SK-N-SH (cell line): ENCODE results near the gene TEAD1. TPM values are rescaled to one million over a fixed set of nuclear protein-coding genes. Genes with fewer than 3 reads are reported as not detected.

ENCODE experiments used
- CTCF ChIA-PET: fragments of 300-600, 350-600 bp; formaldehyde crosslinking; extraction: SDS; loops from one replicate; lab custom pipeline; 2021; lab: Yijun Ruan, JAX
- POLR2A ChIA-PET: fragments of 350-600 bp; sonication (Branson Sonifier 250); formaldehyde crosslinking; extraction: SDS; loops from one replicate; lab custom pipeline; 2020; ENCODE audit warnings: antibody characterized with exemption, inconsistent platforms; lab: Yijun Ruan, JAX
- DNase-seq: peaks from one replicate; pipeline ENCODE4 v3.0.0; 2012
- H2AFZ ChIP-seq: fragments of 200-600 bp; sonication (generic); 2 replicates; pipeline ENCODE4 v1.8.1; 2016; ENCODE audit warnings: antibody characterized with exemption, mild to moderate bottlenecking, low read depth
- H3F3A ChIP-seq: fragments of 200-600 bp; sonication (generic); replicated peaks from 2 replicates; pipeline ENCODE3; 2016; ENCODE audit warnings: antibody characterized with exemption, mild to moderate bottlenecking; ENCODE audit not compliant: insufficient read depth
- H3K27ac ChIP-seq, 2 experiments: fragments of 200-500 bp in 1 of 2; fragments of 200-600 bp in 1 of 2; sonication (Bioruptor generic) in 1 of 2; sonication (generic), shearing (Covaris generic) in 1 of 2; 2 replicates each; pipeline versions ENCODE4 v1.5.1 to v1.6.1; 2014 to 2016; ENCODE audit warnings: low read depth in 2 of 2, inconsistent platforms in 1 of 2, low read length in 1 of 2, mild to moderate bottlenecking in 1 of 2, mixed read lengths in 1 of 2
- H3K27me3 ChIP-seq: fragments of 200-600 bp; sonication (generic), shearing (Covaris generic); 2 replicates; pipeline ENCODE4 v1.6.1; 2016; ENCODE audit warnings: mixed run types; ENCODE audit not compliant: insufficient read depth
- H3K36me3 ChIP-seq, 2 experiments: fragments of 200-500 bp in 1 of 2; fragments of 200-600 bp in 1 of 2; sonication (Bioruptor generic) in 1 of 2; sonication (generic) in 1 of 2; replicated peaks in 1 of 2; 2 replicates each; pipeline versions ENCODE3 to v1.5.1; 2014 to 2016; ENCODE audit warnings: low read length in 1 of 2, mild to moderate bottlenecking in 1 of 2; ENCODE audit not compliant: insufficient read depth in 2 of 2, control insufficient read depth in 1 of 2
- H3K4me1 ChIP-seq, 2 experiments: fragments of 200-500 bp in 1 of 2; fragments of 200-600 bp in 1 of 2; sonication (Bioruptor generic) in 1 of 2; sonication (generic), shearing (Covaris generic) in 1 of 2; 2 replicates each; pipeline versions ENCODE4 v1.5.1 to v1.6.1; 2014 to 2016; ENCODE audit warnings: low read depth in 1 of 2, low read length in 1 of 2, mixed run types in 1 of 2; ENCODE audit not compliant: insufficient read depth in 2 of 2, control insufficient read depth in 1 of 2
- H3K4me2 ChIP-seq: fragments of 200-600 bp; sonication (generic), shearing (Covaris generic); 2 replicates; pipeline ENCODE4 v1.6.1; 2017; ENCODE audit warnings: mixed run types
- H3K4me3 ChIP-seq, 2 experiments: fragments of 200-500 bp in 1 of 2; fragments of 200-600 bp in 1 of 2; sonication (Bioruptor generic) in 1 of 2; sonication (generic), shearing (Covaris generic) in 1 of 2; 2 replicates each; pipeline versions ENCODE4 v1.5.1 to v1.8.1; 2014 to 2016; ENCODE audit warnings: low read depth in 2 of 2, inconsistent platforms in 1 of 2, low read length in 1 of 2, mild to moderate bottlenecking in 1 of 2, mixed read lengths in 1 of 2, moderate library complexity in 1 of 2
- H3K79me2 ChIP-seq: fragments of 200-600 bp; sonication (generic); 2 replicates; pipeline ENCODE4 v1.8.1; 2017; ENCODE audit warnings: mild to moderate bottlenecking; ENCODE audit not compliant: insufficient read depth
- H3K9ac ChIP-seq: fragments of 200-600 bp; sonication (generic); 2 replicates; pipeline ENCODE4 v1.6.1; 2017; ENCODE audit warnings: mixed run types
- H3K9me2 ChIP-seq: fragments of 200-600 bp; sonication (generic); 2 replicates; pipeline ENCODE4 v1.6.1; 2017; ENCODE audit warnings: mixed run types
- H3K9me3 ChIP-seq: fragments of 200-600 bp; sonication (generic); 2 replicates; pipeline ENCODE4 v1.6.1; 2017; ENCODE audit warnings: mixed run types, mild to moderate bottlenecking, moderate library complexity
- H4K20me1 ChIP-seq: fragments of 200-600 bp; sonication (generic); 2 replicates; pipeline ENCODE4 v1.6.1; 2017; ENCODE audit warnings: mild to moderate bottlenecking, mixed run types; ENCODE audit not compliant: insufficient read depth
- CHD2 ChIP-seq: fragments of 150-350 bp; IDR thresholded peaks from 2 replicates; pipeline ENCODE4 v1.6.1; 2018; ENCODE audit warnings: low read length; ENCODE audit not compliant: partially characterized antibody
- ELF1 ChIP-seq: IDR thresholded peaks from 2 replicates; pipeline ENCODE4 v1.4.0; 2012
- EP300 ChIP-seq, 2 experiments: IDR thresholded peaks; 2 replicates each; pipeline versions ENCODE4 v1.4.0 to v1.6.1; 2012; ENCODE audit warnings: borderline replicate concordance in 1 of 2, low read depth in 1 of 2, low read length in 1 of 2
- FOXJ3 ChIP-seq: sonication (generic); formaldehyde crosslinking; IDR thresholded peaks from 2 replicates; pipeline ENCODE4 v1.5.1; 2020; ENCODE audit warnings: mild to moderate bottlenecking, missing genetic modification reagents
- GABPA ChIP-seq: IDR thresholded peaks from 2 replicates; pipeline ENCODE4 v1.4.0; 2012; ENCODE audit warnings: low read depth, mild to moderate bottlenecking
- GATA2 ChIP-seq: sonication (generic); formaldehyde crosslinking; IDR thresholded peaks from 2 replicates; pipeline ENCODE4 v1.5.0; 2020; ENCODE audit warnings: mild to moderate bottlenecking, missing genetic modification reagents
- MXI1 ChIP-seq: IDR thresholded peaks from 2 replicates; pipeline ENCODE4 v1.6.1; 2012; ENCODE audit warnings: mild to moderate bottlenecking, low read depth, low read length, improper control_type of control experiment
- NFIC ChIP-seq: IDR thresholded peaks from 2 replicates; pipeline ENCODE4 v1.4.0; 2012; ENCODE audit warnings: borderline replicate concordance
- NRF1 ChIP-seq: IDR thresholded peaks from 2 replicates; pipeline ENCODE4 v1.6.1; 2012; ENCODE audit warnings: low read depth, mild to moderate bottlenecking, low read length
- POLR2AphosphoS5 ChIP-seq: IDR thresholded peaks from 2 replicates; pipeline ENCODE4 v1.6.1; 2012; ENCODE audit warnings: low read depth, low read length
- RCOR1 ChIP-seq: fragments of 150-350 bp; IDR thresholded peaks from 2 replicates; pipeline ENCODE4 v1.6.1; 2017; ENCODE audit warnings: antibody characterized with exemption, low read length
- RFX5 ChIP-seq: IDR thresholded peaks from 2 replicates; pipeline ENCODE4 v1.6.1; 2012; ENCODE audit warnings: mild to moderate bottlenecking, improper control_type of control experiment, low read length
- SIN3A ChIP-seq: IDR thresholded peaks from 2 replicates; pipeline ENCODE4 v1.6.1; 2012; ENCODE audit warnings: low read depth, mild to moderate bottlenecking, low read length, moderate library complexity, borderline replicate concordance
- SMC3 ChIP-seq: IDR thresholded peaks from 2 replicates; pipeline ENCODE4 v1.6.1; 2012; ENCODE audit warnings: low read depth, low read length, improper control_type of control experiment
- TCF12 ChIP-seq: IDR thresholded peaks from 2 replicates; pipeline ENCODE4 v1.4.0; 2012
- TEAD4 ChIP-seq: IDR thresholded peaks from 2 replicates; pipeline ENCODE4 v1.4.0; 2012; ENCODE audit warnings: mild to moderate bottlenecking, borderline replicate concordance; ENCODE audit not compliant: insufficient read depth
- YY1 ChIP-seq: IDR thresholded peaks from 2 replicates; pipeline ENCODE4 v1.4.0; 2012; ENCODE audit warnings: low read depth, mild to moderate bottlenecking
- WGBS: methylation state at CpG from one replicate; pipeline ENCODE4 v1.1.6; 2017; ENCODE audit warnings: low lambda C conversion rate; 5-methylcytosine and 5-hydroxymethylcytosine counted together
- polyA plus RNA-seq, 3 experiments: library from polyadenylated mRNA; depleted of rRNA; stranded (reverse); fragments of >200 nt; gene quantifications; 2 replicates each; pipeline ENCODE4 v1.2.3, GENCODE V29; 2012
- TF ChIP-seq, protein P1 (sequence below): IDR thresholded peaks from 2 replicates; pipeline ENCODE4 v1.6.1; 2012; ENCODE audit warnings: mild to moderate bottlenecking, low read depth, low read length, moderate library complexity
- TF ChIP-seq, protein P2 (sequence below): IDR thresholded peaks from 2 replicates; pipeline ENCODE4; 2012

TEAD1 gene
- polyA plus RNA-seq, 1 of the 3 experiments (the other 2 are of a cell fraction), result 31.2 TPM

DNA sequence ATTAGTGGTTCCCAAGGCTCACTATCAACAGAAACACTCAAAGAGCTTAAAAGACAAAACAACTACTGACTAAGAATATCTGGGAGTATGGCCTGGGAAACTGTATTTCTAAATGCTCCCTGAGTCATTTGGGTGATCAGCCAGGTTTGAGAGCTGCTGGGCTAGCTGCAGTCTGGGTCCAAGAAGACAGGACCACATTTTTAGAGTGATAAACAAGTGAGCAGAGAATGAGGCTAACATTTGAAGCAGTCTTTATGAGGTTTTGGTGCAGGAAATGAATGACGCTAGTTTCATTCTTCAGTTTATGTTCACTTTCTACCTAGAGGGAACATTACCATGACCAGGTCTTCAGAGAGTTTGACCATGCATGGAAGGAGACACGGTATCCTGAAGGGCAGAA, 97.7 kb downstream of the TEAD1 start:
- peak overlapping the region; percentile 62 to 90 for H3K27ac ChIP-seq
- no peak for DNase-seq
- ChIA-PET POLR2A (no interaction called here), CTCF (no interaction called here)
- H3K27me3 ChIP-seq, result no peaks in the 10 kb centered on the region
- no peaks in the 10 kb centered on the region for H3K9me2 ChIP-seq
- H3K4me1 ChIP-seq, result peaks cover 41 to 58% of the 10 kb centered on the region in 2 experiments
- H4K20me1 ChIP-seq, result peaks cover 32% of the 10 kb centered on the region
- peaks cover 99% of the 10 kb centered on the region for H3K79me2 ChIP-seq
- H3K4me2 ChIP-seq, result peak overlapping the region; percentile 31
- WGBS, result 100% methylated on average over 2 of the region's 2 CpGs
- H2AFZ ChIP-seq, result no peak overlapping the region
- no peak overlapping the region for H3K9ac ChIP-seq
- TF ChIP-seq, protein P1, sequence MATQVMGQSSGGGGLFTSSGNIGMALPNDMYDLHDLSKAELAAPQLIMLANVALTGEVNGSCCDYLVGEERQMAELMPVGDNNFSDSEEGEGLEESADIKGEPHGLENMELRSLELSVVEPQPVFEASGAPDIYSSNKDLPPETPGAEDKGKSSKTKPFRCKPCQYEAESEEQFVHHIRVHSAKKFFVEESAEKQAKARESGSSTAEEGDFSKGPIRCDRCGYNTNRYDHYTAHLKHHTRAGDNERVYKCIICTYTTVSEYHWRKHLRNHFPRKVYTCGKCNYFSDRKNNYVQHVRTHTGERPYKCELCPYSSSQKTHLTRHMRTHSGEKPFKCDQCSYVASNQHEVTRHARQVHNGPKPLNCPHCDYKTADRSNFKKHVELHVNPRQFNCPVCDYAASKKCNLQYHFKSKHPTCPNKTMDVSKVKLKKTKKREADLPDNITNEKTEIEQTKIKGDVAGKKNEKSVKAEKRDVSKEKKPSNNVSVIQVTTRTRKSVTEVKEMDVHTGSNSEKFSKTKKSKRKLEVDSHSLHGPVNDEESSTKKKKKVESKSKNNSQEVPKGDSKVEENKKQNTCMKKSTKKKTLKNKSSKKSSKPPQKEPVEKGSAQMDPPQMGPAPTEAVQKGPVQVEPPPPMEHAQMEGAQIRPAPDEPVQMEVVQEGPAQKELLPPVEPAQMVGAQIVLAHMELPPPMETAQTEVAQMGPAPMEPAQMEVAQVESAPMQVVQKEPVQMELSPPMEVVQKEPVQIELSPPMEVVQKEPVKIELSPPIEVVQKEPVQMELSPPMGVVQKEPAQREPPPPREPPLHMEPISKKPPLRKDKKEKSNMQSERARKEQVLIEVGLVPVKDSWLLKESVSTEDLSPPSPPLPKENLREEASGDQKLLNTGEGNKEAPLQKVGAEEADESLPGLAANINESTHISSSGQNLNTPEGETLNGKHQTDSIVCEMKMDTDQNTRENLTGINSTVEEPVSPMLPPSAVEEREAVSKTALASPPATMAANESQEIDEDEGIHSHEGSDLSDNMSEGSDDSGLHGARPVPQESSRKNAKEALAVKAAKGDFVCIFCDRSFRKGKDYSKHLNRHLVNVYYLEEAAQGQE, result no peak
- no peak for TF ChIP-seq CHD2
- no peak for TF ChIP-seq SIN3A
- no peak for TF ChIP-seq SMC3
- no peak for TF ChIP-seq RCOR1
- no peak for TF ChIP-seq NRF1
- TF ChIP-seq FOXJ3 (CRISPR knock-in tag), result no peak
- no peak for TF ChIP-seq MXI1
- TF ChIP-seq RFX5, result no peak
- no peak for TF ChIP-seq GABPA
- no peak for TF ChIP-seq TCF12
- no peak for TF ChIP-seq NFIC
- no peak for TF ChIP-seq TEAD4
- no peak for TF ChIP-seq GATA2 (CRISPR knock-in tag)
- no peak for TF ChIP-seq ELF1
- no peak for TF ChIP-seq POLR2AphosphoS5
- TF ChIP-seq, protein P2, sequence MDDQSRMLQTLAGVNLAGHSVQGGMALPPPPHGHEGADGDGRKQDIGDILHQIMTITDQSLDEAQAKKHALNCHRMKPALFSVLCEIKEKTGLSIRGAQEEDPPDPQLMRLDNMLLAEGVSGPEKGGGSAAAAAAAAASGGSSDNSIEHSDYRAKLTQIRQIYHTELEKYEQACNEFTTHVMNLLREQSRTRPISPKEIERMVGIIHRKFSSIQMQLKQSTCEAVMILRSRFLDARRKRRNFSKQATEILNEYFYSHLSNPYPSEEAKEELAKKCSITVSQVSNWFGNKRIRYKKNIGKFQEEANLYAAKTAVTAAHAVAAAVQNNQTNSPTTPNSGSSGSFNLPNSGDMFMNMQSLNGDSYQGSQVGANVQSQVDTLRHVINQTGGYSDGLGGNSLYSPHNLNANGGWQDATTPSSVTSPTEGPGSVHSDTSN, result no peak
- TF ChIP-seq EP300 (IDR thresholded peaks at IDR 0.05; ENCODE audit: borderline replicate concordance in 1 of 2, low read depth in 1 of 2, low read length in 1 of 2), result no peak
- TF ChIP-seq YY1, result no peak
- TF ChIP-seq, all 33 proteins: peak for 0
- Histone ChIP-seq H3K36me3 (peaks cover 0 to under 1% of the 10 kb centered on the region in 2 experiments), H3K9me3 (no peaks in the 10 kb centered on the region), H3F3A (peaks cover 34% of the 10 kb centered on the region), H3K4me3 (no peak overlapping the region)
